MCF 10A (cell line): Measurements from ENCODE around the gene WNT3A. TPM values are rescaled to one million over a fixed set of nuclear protein-coding genes. Genes with fewer than 3 reads are reported as not detected.

Experiments used
- BruUV-seq: library from RNA; stranded (reverse); fragments of 400-500 nt; replicated peaks from 2 replicates; lab custom pipeline; 2021; lab: Mats Ljungman, UMichigan
- CTCF ChIA-PET: fragments of 300-600 bp; sonication (Branson Sonifier 250); formaldehyde crosslinking; extraction: SDS; loops from one replicate; lab custom pipeline; 2021; ENCODE audit warnings: antibody characterized with exemption, inconsistent platforms; lab: Yijun Ruan, JAX
- POLR2A ChIA-PET: fragments of 300-600, 350-650 bp; sonication (Branson Sonifier 250); formaldehyde crosslinking; extraction: SDS; loops from one replicate; lab custom pipeline; 2020; ENCODE audit warnings: antibody characterized with exemption, inconsistent platforms; lab: Yijun Ruan, JAX
- DNase-seq: peaks from one replicate; pipeline ENCODE4 v3.0.0-alpha.2; 2018; ENCODE audit not compliant: unreplicated experiment
- H3K27ac Mint-ChIP-seq: one replicate; pipeline ENCODE4 v1.8.0; 2022; ENCODE audit warnings: mild to moderate bottlenecking, low read depth, mixed read lengths; ENCODE audit not compliant: unreplicated experiment
- H3K27me3 Mint-ChIP-seq: one replicate; pipeline ENCODE4 v1.8.0; 2022; ENCODE audit warnings: mixed read lengths; ENCODE audit not compliant: insufficient read depth, unreplicated experiment
- H3K36me3 Mint-ChIP-seq: one replicate; pipeline ENCODE4 v1.8.0; 2022; ENCODE audit warnings: mild to moderate bottlenecking, moderate library complexity, mixed read lengths; ENCODE audit not compliant: insufficient read depth, unreplicated experiment
- H3K4me1 Mint-ChIP-seq: one replicate; pipeline ENCODE4 v1.8.0; 2022; ENCODE audit warnings: mixed read lengths; ENCODE audit not compliant: insufficient read depth, unreplicated experiment
- H3K4me3 Mint-ChIP-seq: one replicate; pipeline ENCODE4 v1.8.0; 2022; ENCODE audit warnings: mild to moderate bottlenecking, moderate library complexity, mixed read lengths; ENCODE audit not compliant: unreplicated experiment
- H3K9me3 Mint-ChIP-seq: one replicate; pipeline ENCODE4 v1.8.0; 2022; ENCODE audit warnings: mixed read lengths; ENCODE audit not compliant: unreplicated experiment
- intact Hi-C: fragments of 100-400 bp; cut with micrococcal nuclease; formaldehyde crosslinking; loops from 2 replicates; pipeline ENCODE4 v1.14.1; 2022
- total RNA-seq: library from RNA; stranded (reverse); gene quantifications from 2 replicates; pipeline ENCODE4 v1.2.3, GENCODE V29; 2022
- TF ChIP-seq, protein P1 (sequence below): fragments of 200-600 bp; IDR thresholded peaks from one replicate; pipeline ENCODE4 v1.8.0; 2022; ENCODE audit warnings: antibody characterized with exemption, mild to moderate bottlenecking; ENCODE audit not compliant: unreplicated experiment

Gene WNT3A
- total RNA-seq, 1 experiment from 2014 or later = not detected

DNA sequence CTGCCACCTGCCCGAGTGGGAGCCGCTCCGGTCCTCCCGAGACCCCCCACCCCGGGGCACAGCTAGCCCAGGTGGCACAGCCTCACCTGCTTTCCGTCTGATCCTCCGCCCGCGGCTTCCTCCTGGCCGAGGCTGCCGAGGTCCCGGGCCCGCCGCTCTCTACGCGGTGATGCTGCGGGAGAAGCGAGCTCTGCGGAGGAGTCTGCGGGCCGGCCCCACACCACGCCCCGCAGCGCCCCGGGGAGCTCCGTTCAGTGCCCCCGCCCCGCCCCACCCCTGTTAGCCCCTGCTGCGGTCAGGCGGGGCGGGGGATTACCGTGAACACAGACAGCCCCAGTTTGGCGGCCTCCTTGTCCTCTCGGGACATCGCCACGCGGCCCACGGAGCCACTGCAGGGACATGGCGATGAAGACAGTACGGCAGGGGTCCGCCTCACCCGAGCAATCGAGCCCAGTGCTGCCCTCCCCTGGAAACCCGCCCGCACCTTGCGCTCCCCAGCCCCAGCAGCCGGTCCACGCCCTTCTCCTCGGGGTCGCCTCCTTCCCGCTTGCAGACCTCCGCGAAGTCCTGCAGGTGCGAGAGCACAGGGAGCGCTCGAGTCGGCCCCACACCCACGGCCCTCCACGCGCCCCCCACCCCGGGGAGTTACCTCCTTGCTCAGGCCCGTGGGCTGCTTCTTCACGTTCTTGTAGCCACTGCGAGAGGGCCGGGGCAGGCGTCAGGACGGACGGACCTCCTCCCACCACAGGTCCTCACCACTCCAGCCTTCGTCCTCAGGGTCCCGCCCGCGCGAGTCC is 95.4 kb downstream of the WNT3A start:
- DNase-seq = peak; percentile 67
- BruUV-seq = no TSS peak
- Mint-ChIP-seq H3K4me3 (peak overlapping the region; percentile 87), H3K9me3 (no peaks in the 10 kb centered on the region), H3K27ac (peak overlapping the region; percentile 80), H3K4me1 (peaks cover 26% of the 10 kb centered on the region), H3K27me3 (no peaks in the 10 kb centered on the region), H3K36me3 (peaks cover 77% of the 10 kb centered on the region)
- CTCF ChIA-PET = interaction anchor here (0.6 to 3.2 kb wide), 4 partner anchors 15 to 103 kb away, joined by 3 to 12 read pairs (median 6); partner anchors contain the start of genes ARF1 and GJC2
- intact Hi-C loops = loop anchor here (1.0 to 10.0 kb wide), 3 partner anchors 17 to 617 kb away; no protein-coding TSS in a partner anchor
- TF ChIP-seq, protein P1, sequence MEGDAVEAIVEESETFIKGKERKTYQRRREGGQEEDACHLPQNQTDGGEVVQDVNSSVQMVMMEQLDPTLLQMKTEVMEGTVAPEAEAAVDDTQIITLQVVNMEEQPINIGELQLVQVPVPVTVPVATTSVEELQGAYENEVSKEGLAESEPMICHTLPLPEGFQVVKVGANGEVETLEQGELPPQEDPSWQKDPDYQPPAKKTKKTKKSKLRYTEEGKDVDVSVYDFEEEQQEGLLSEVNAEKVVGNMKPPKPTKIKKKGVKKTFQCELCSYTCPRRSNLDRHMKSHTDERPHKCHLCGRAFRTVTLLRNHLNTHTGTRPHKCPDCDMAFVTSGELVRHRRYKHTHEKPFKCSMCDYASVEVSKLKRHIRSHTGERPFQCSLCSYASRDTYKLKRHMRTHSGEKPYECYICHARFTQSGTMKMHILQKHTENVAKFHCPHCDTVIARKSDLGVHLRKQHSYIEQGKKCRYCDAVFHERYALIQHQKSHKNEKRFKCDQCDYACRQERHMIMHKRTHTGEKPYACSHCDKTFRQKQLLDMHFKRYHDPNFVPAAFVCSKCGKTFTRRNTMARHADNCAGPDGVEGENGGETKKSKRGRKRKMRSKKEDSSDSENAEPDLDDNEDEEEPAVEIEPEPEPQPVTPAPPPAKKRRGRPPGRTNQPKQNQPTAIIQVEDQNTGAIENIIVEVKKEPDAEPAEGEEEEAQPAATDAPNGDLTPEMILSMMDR = peak; percentile 21
- POLR2A ChIA-PET = interaction anchor here (0.8 to 5.6 kb wide), 9 partner anchors 13 to 357 kb away, joined by 3 to 56 read pairs (median 7); partner anchors contain the start of gene ARF1

- BruUV-seq = TSS peak; percentile 33
- TF ChIP-seq, protein P1 = no peak
- intact Hi-C loops = loop anchor here (1.0 to 10.0 kb wide), 3 partner anchors 18 to 618 kb away; no protein-coding TSS in a partner anchor
- peaks cover 23% of the 10 kb centered on the region for H3K4me1 Mint-ChIP-seq
- H3K4me3 Mint-ChIP-seq = peak within 1 kb of the TSS; percentile 87
- ChIA-PET POLR2A (interaction anchor here (0.6 to 10.8 kb wide), 9 partner anchors 11 to 354 kb away, joined by 3 to 128 read pairs (median 4); partner anchors contain the start of genes ARF1 and IBA57), CTCF (interaction anchor here (0.7 to 0.9 kb wide), 3 partner anchors 19 to 49 kb away, joined by 3 to 5 read pairs (median 4); no protein-coding TSS in a partner anchor)
- H3K9me3 Mint-ChIP-seq = no peaks in the 10 kb centered on the region
- peak; percentile 98 for DNase-seq
- peaks cover 69% of the 10 kb centered on the region for H3K36me3 Mint-ChIP-seq
- peak within 1 kb of the TSS; percentile 80 for H3K27ac Mint-ChIP-seq
- no peaks in the 10 kb centered on the region for H3K27me3 Mint-ChIP-seq
These were observed 96.2 kb downstream of the WNT3A start, which contains the start of gene C1orf35 for GRCh38 chr1:228102791-228103620. Gene C1orf35 (minus strand): TSS chr1:228103325. CDS start chr1:228103227, 98 bp downstream.

DNA sequence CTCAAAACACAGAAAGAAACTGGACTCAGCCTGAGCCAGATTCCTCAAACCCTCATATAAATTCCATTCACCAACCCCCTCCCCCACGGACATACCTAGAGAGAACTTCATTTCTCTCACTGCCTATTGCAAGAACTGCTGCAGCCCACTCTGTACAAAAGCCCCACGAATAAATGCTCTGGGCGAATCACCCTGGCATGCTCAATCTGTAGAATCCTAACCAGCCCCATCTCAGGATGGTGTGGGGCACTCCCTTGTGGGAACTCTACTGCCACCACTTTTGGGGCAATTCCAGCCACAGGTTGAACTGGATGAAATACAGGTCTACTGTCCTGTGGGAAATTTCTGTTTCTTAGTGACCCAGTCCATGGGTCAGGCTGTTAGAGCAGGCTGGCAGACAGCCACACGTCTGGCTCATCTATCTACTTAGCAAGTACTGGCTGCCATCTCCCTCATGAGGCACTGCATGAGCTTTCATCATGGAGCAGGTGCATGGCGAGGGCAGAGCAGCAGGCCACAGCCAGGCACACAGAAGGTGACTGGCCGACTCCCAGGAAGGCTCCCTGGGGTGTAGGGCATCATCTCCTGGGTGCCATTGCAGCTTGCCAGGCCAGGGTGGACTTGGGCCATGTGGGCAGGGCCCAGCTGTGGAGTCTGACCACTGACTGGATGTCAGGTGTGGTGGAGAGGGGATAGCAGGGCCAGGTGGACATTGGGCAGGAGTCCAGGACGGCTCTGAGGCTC is 97.9 kb downstream of the WNT3A start:
- Mint-ChIP-seq H3K4me3 (peak overlapping the region; percentile 87), H3K27ac (peak overlapping the region; percentile 50), H3K27me3 (no peaks in the 10 kb centered on the region), H3K9me3 (no peaks in the 10 kb centered on the region), H3K4me1 (peaks cover 18% of the 10 kb centered on the region), H3K36me3 (peaks cover 52% of the 10 kb centered on the region)
- TF ChIP-seq, protein P1 = no peak
- DNase-seq = no peak
- BruUV-seq = no TSS peak
- POLR2A ChIA-PET = interaction anchor here (0.6 to 10.8 kb wide), 4 partner anchors 12 to 371 kb away, joined by 3 to 128 read pairs (median 8); partner anchors contain the start of gene ARF1
- intact Hi-C loops = loop anchor here (10.0 kb wide), 1 partner anchor 620 kb away; no protein-coding TSS in a partner anchor
- CTCF ChIA-PET = interaction anchor here (0.6 to 1.2 kb wide), 3 partner anchors 14 to 105 kb away, joined by 3 to 5 read pairs (median 3); no protein-coding TSS in a partner anchor
